Measurements from ENCODE around the gene PGLYRP2. TPM values are rescaled to one million over a fixed set of nuclear protein-coding genes. Genes with fewer than 3 reads are reported as not detected.

Gene PGLYRP2
- total RNA-seq, 3 donors from 2014 or later: 5.6 to 6.2 TPM; not detected in 1

DNA sequence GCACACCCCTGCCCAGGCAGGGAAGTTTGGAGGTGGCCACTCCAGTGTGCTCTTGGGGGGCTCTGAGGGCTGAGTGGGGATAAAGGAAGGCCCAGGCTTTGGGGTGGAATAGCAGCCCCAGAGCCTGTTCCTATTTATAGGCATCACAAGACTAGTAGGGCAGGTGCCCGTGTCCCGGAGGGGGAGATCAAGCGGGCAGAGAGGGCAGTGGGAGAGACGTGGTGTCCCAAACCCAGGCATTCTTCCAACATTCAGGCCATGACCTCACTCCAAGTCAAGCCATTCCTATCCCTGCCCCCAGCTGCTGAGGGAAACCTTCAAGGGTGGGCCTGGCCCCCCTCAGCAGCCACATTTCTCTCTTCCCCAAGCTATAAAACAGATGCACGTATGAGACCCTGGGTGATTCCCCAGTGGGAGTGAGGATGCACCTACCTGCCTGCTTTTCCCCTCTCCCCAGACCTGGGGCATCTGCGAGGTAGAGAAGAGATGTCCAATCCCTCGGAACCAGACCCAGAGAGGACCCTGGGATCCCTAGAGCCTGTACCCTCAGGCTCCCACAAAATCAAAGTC, 33.4 kb downstream of the PGLYRP2 start:
- no peak for TF ChIP-seq POLR2A (IDR thresholded peaks at IDR 0.05)
- no peak for TF ChIP-seq POLR2AphosphoS5 (IDR thresholded peaks at IDR 0.05)
- no peak for TF ChIP-seq CTCF (IDR thresholded peaks at IDR 0.05)
- Histone ChIP-seq H3K4me1 (no peaks in the 10 kb centered on the region), H3K27ac (no peak overlapping the region), H3K4me3 (no peak overlapping the region), H3K36me3 (no peaks in the 10 kb centered on the region), H3K27me3 (no peaks in the 10 kb centered on the region), H3K9me3 (no peaks in the 10 kb centered on the region)
- DNase-seq (ENCODE audit: low spot score in 2 of 2): no peak
- intact Hi-C loops (cut with DNase I; ENCODE audit: low total_unique reads): no loop called here

DNA sequence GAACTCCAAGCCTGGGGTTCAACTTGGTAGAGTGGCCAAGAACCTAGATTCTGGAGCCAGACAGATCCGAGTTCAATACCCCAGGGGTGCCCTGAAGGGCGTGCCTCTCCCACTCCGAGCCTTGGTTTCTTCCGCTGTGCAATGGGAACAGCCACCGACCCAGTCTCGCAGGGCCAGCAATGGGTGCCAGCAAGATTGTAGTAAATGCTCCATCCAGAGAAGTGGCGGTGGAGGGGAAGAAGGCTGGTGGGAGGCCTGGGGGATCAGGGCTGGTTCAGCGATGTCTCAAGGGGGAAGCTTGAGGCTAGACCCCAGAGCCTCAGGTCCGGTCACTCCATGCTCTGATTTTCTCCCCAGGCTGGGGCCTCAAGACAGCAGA, 34.1 kb downstream of the PGLYRP2 start:
- H3K27me3 ChIP-seq: no peaks in the 10 kb centered on the region
- H3K4me1 ChIP-seq: no peaks in the 10 kb centered on the region
- H3K36me3 ChIP-seq: no peaks in the 10 kb centered on the region
- H3K27ac ChIP-seq: no peak overlapping the region
- intact Hi-C loops (cut with DNase I; ENCODE audit: low total_unique reads): no loop called here
- H3K4me3 ChIP-seq: no peak overlapping the region
- H3K9me3 ChIP-seq: no peaks in the 10 kb centered on the region
- no peak for DNase-seq (ENCODE audit: low spot score in 2 of 2)
- no peak for TF ChIP-seq CTCF (IDR thresholded peaks at IDR 0.05)
- TF ChIP-seq POLR2AphosphoS5 (IDR thresholded peaks at IDR 0.05): no peak
- TF ChIP-seq POLR2A (IDR thresholded peaks at IDR 0.05): no peak

DNA sequence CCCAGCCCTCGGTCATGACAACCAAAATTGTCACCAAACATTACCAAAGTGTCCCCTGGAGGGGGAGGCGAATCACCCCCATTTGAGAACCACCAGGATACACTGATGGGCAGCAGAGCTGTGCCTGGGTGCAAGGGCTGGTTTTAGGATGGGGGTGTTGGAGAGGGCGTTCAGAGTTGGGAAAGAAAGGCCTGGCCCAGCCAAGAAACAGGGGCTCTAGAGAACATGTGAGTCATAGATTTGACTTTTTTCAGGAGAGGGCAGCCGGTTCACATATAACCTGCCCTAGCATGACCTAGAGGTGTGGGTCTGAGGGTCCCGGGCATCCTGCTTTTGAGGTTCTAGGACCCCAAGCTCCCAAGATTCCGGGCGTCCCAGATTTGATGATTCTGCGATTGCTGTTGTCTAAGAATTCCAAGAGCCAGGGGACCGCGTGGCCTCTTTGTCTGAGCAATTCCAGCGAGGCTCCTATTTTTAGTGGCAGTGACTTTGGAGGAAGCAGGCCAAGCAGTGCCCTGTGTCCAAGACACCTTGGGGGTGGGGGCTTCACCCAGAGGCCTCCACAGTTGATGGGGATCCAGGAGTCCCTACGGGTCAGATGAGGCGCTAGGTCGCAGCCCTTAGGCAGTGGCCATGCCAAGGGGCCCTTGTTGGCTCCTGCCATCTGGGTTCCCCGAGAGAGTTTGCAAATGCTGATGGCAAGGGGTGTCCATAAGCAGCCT, 34.6 kb downstream of the PGLYRP2 start:
- Histone ChIP-seq H3K4me3 (no peak overlapping the region), H3K9me3 (no peaks in the 10 kb centered on the region), H3K36me3 (no peaks in the 10 kb centered on the region), H3K27ac (no peak overlapping the region), H3K27me3 (no peaks in the 10 kb centered on the region), H3K4me1 (no peaks in the 10 kb centered on the region)
- DNase-seq (ENCODE audit: low spot score in 2 of 2): no peak
- intact Hi-C loops (cut with DNase I; ENCODE audit: low total_unique reads): no loop called here
- TF ChIP-seq POLR2AphosphoS5 (IDR thresholded peaks at IDR 0.05) (no peak), CTCF (IDR thresholded peaks at IDR 0.05) (no peak), POLR2A (IDR thresholded peaks at IDR 0.05) (no peak)

DNA sequence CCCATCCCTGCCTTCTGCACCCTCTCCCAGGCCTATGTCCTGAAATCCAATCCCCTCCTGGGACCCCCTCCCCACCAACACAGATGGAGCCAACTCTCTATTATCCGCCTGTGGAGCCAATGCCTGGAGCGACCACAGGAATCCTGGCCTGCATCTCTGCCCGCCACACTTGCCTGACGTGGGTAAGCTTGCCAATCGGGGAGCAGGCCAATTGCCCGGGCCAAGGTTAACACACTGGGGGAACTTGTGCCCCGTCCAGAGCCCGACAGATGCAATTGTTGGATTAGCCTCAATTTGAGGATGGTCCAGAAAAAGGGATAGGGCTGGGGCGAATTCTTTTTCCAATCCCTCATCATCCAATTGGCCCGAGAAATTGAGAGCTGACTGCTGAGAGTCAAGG, 35.5 kb downstream of the PGLYRP2 start:
- Histone ChIP-seq H3K27ac (no peak overlapping the region), H3K4me1 (no peaks in the 10 kb centered on the region), H3K9me3 (no peaks in the 10 kb centered on the region), H3K36me3 (no peaks in the 10 kb centered on the region), H3K27me3 (no peaks in the 10 kb centered on the region), H3K4me3 (no peak overlapping the region)
- intact Hi-C loops (cut with DNase I; ENCODE audit: low total_unique reads): no loop called here
- no peak for DNase-seq (ENCODE audit: low spot score in 2 of 2)
- TF ChIP-seq CTCF (IDR thresholded peaks at IDR 0.05): no peak
- no peak for TF ChIP-seq POLR2A (IDR thresholded peaks at IDR 0.05)
- TF ChIP-seq POLR2AphosphoS5 (IDR thresholded peaks at IDR 0.05): no peak

DNA sequence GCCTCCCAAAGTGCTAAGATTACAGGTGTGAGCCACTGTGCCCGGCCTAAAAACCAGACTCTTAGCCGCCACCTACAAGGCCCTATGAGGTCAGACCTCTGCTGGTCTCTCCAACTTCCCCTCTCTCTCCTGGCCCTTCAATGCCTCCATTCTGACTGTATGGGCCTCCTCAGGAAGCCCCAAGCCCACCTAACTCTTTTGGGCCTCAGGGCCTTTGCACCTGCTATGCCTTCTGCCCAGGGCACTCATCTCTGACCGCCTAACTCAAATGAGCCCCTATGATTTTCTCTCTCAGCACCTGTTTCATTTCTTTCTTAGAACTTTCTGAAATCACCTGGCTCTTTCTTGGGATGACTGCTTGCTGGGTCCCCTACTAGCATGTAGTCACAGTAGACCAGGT, 36.0 kb downstream of the PGLYRP2 start:
- intact Hi-C loops (cut with DNase I; ENCODE audit: low total_unique reads): no loop called here
- DNase-seq (ENCODE audit: low spot score in 2 of 2): no peak
- H3K36me3 ChIP-seq: no peaks in the 10 kb centered on the region
- no peaks in the 10 kb centered on the region for H3K4me1 ChIP-seq
- no peak overlapping the region for H3K27ac ChIP-seq
- H3K4me3 ChIP-seq: no peak overlapping the region
- TF ChIP-seq CTCF (IDR thresholded peaks at IDR 0.05) (no peak), POLR2A (IDR thresholded peaks at IDR 0.05) (no peak), POLR2AphosphoS5 (IDR thresholded peaks at IDR 0.05) (no peak)
- no peaks in the 10 kb centered on the region for H3K9me3 ChIP-seq
- H3K27me3 ChIP-seq: no peaks in the 10 kb centered on the region
